SK-N-SH treated with all-trans-retinoic acid at 6 μM for 48 hours (cell line): Measurements from ENCODE around the gene WDR62.

Source experiments
- ARNTL ChIP-seq: fragments of 450-650 bp; formaldehyde crosslinking; IDR thresholded peaks from 2 replicates; pipeline ENCODE4 v1.5.0; 2020; ENCODE audit warnings: low read depth, mild to moderate bottlenecking, moderate library complexity, borderline replicate concordance
- GLIS3 ChIP-seq: fragments of 250-450 bp; sonication (Bioruptor Pico); IDR thresholded peaks from 2 replicates; pipeline ENCODE4 v1.5.0; 2020; ENCODE audit warnings: mild to moderate bottlenecking, moderate library complexity
- ISL1 ChIP-seq: fragments of 250-450 bp; sonication (Bioruptor Pico); IDR thresholded peaks from 2 replicates; pipeline ENCODE4 v2.1.2; 2022; ENCODE audit warnings: mild to moderate bottlenecking, moderate library complexity
- ZFP30 ChIP-seq: fragments of 450-650 bp; formaldehyde crosslinking; IDR thresholded peaks from 2 replicates; pipeline ENCODE4 v1.5.0; 2022; ENCODE audit warnings: mild to moderate bottlenecking, moderate library complexity

DNA sequence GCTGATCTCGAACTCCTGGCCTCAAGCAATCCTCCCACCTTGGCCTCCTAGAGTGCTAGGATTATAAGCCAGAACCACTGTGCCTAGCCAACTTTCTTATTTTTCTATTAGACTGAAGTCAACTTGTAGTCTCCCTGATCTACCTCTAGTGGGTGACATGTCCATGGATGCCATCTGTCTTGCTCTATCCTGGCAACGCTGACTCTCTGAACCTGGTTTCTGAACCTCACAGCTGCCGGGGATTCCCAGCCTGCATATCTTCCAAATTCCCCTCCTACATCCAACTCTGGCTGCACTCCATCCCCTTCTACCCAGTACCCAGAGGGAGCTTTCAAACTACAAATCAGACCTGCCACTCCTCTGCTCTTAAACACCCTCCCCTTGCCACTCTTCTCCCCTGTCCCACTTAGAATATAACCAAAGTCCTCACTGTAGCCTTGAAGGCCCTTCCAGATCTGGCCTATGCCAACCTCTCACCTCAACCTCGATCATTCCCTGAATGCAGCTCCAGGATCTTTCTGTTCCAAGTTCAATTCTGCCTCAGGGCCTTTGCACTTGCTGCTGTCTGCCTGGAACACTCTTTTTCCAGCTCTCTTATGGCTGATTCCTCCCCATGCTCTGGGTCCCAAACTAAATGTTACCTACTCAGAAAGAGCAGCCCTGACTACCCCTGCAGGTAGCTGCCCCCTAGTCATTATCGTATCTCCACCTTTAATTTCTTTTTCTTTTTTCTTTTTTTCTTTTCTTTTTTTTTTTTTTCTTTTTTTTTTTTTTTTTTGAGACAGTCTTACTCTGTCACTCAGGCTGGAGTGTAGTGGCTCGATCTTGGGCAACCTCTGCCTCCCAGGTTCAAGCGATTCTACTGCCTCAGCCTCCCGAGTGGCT, 24.2 kb upstream of the WDR62 start:
- TF ChIP-seq GLIS3 (CRISPR knock-in tag) (no peak), ARNTL (no peak), ISL1 (CRISPR knock-in tag) (no peak), ZFP30 (no peak)
